K562 (cell line): ENCODE results near the gene TMC2. TPM values are rescaled to one million over a fixed set of nuclear protein-coding genes. Genes with fewer than 3 reads are reported as not detected.

Experiments used
- ATAC-seq: fragments of 200-7000 bp; cut with Tn5 transposase; 3 replicates; pipeline ENCODE4 v1.9.1; 2020; ENCODE audit warnings: moderate library complexity
- BruUV-seq: library from RNA; stranded (reverse); fragments of 400-500 nt; replicated peaks from 2 replicates; lab custom pipeline; 2021; lab: Mats Ljungman, UMichigan
- CTCF ChIA-PET: fragments of 300-600 bp; formaldehyde crosslinking; extraction: SDS; loops from one replicate; lab custom pipeline; 2021; ENCODE audit warnings: low intra/inter-chr PET ratio; lab: Yijun Ruan, JAX
- POLR2A ChIA-PET: fragments of 300-600, 350-650 bp; sonication (Branson Sonifier 250); formaldehyde crosslinking; extraction: SDS; loops from one replicate; lab custom pipeline; 2021; ENCODE audit warnings: antibody characterized with exemption, inconsistent platforms; lab: Yijun Ruan, JAX
- DNase-seq, 4 experiments: peaks; one replicate each; pipeline versions ENCODE4 v3.0.0 to v3.0.0-alpha.2; 2011 to 2018; ENCODE audit warnings: low spot score in 3 of 4, mixed read lengths in 3 of 4; ENCODE audit errors: extremely low read depth in 1 of 4
- FAIRE-seq: peaks from 2 replicates; lab custom pipeline; 2011; peaks lifted over from hg19 to GRCh38; lab: Jason Lieb, UNC
- H2AFZ ChIP-seq: 2 replicates; pipeline ENCODE4 v1.6.0; 2011; ENCODE audit warnings: low read depth, low read length, control low read depth, inconsistent platforms
- H3K27ac ChIP-seq: fragments of 200-600 bp; 3 replicates; pipeline ENCODE4 v1.8.0; 2011; ENCODE audit warnings: low read depth, mild to moderate bottlenecking, control low read depth, inconsistent platforms, low read length, moderate library complexity, mixed read lengths; ENCODE audit errors: extremely low read depth
- H3K27me3 ChIP-seq, 2 experiments: fragments of 300-600 bp in 1 of 2; 2 replicates in 1 of 2; 3 replicates in 1 of 2; pipeline versions ENCODE4 v1.6.0 to v1.8.0; 2011; ENCODE audit warnings: inconsistent platforms in 2 of 2, low read length in 2 of 2, mild to moderate bottlenecking in 1 of 2, mixed read lengths in 1 of 2, moderate library complexity in 1 of 2; ENCODE audit not compliant: control insufficient read depth in 2 of 2, insufficient read depth in 2 of 2
- H3K36me3 ChIP-seq: fragments of 300-600 bp; 3 replicates; pipeline ENCODE4 v1.8.0; 2011; ENCODE audit warnings: mild to moderate bottlenecking, low read length, inconsistent platforms; ENCODE audit not compliant: control insufficient read depth, insufficient read depth
- H3K4me1 ChIP-seq, 2 experiments: fragments of 200-600 bp in 1 of 2; replicated peaks in 1 of 2; 2 replicates in 1 of 2; 3 replicates in 1 of 2; pipeline versions ENCODE4 v1.5.1 to v1.8.0; 2011; ENCODE audit warnings: inconsistent platforms in 2 of 2, low read length in 2 of 2, mild to moderate bottlenecking in 1 of 2, mixed read lengths in 1 of 2, moderate library complexity in 1 of 2; ENCODE audit not compliant: control insufficient read depth in 2 of 2, insufficient read depth in 2 of 2
- H3K4me2 ChIP-seq: 2 replicates; pipeline ENCODE4 v1.6.1; 2011; ENCODE audit warnings: low read length, control low read depth, inconsistent platforms, mixed read lengths; ENCODE audit not compliant: insufficient read depth
- H3K4me3 ChIP-seq: fragments of 200-600 bp; sonication (generic), shearing (Covaris generic); 2 replicates; pipeline ENCODE4 v1.5.1; 2016; ENCODE audit warnings: control low read depth, inconsistent platforms
- H3K79me2 ChIP-seq: fragments of 200-600 bp; 3 replicates; pipeline ENCODE4 v1.8.0; 2011; ENCODE audit warnings: low read length, inconsistent platforms; ENCODE audit not compliant: control insufficient read depth, insufficient read depth
- H3K9ac ChIP-seq, 2 experiments: 2 replicates each; pipeline versions ENCODE4 v1.6.0 to v1.6.1; 2011; ENCODE audit warnings: low read depth in 2 of 2, low read length in 2 of 2, control low read depth in 1 of 2, inconsistent platforms in 1 of 2, mild to moderate bottlenecking in 1 of 2, mixed read lengths in 1 of 2; ENCODE audit not compliant: insufficient read depth in 1 of 2
- H3K9me1 ChIP-seq: one replicate; pipeline ENCODE4 v1.6.0; 2011; ENCODE audit warnings: inconsistent platforms, mild to moderate bottlenecking, low read length, moderate library complexity; ENCODE audit not compliant: control insufficient read depth, insufficient read depth
- H3K9me3 ChIP-seq: replicated peaks from 2 replicates; pipeline ENCODE4 v1.5.1; 2011; ENCODE audit warnings: low read depth, low read length, inconsistent platforms; ENCODE audit not compliant: control insufficient read depth, insufficient read depth
- H4K20me1 ChIP-seq: replicated peaks from 2 replicates; pipeline ENCODE4 v1.6.1; 2011; ENCODE audit warnings: low read length, inconsistent platforms, mixed read lengths; ENCODE audit not compliant: control insufficient read depth, insufficient read depth
- ELK3 ChIP-seq: fragments of 450-650 bp; formaldehyde crosslinking; IDR thresholded peaks from 2 replicates; pipeline ENCODE4 v1.4.0; 2020; ENCODE audit warnings: mild to moderate bottlenecking
- POLR2H ChIP-seq: IDR thresholded peaks from 2 replicates; pipeline ENCODE4 v1.6.1; 2016; ENCODE audit warnings: missing genetic modification characterization, low read depth, mild to moderate bottlenecking, control low read depth, missing compliant biosample characterization, moderate library complexity
- STAG1 ChIP-seq: sonication (generic); formaldehyde crosslinking; IDR thresholded peaks from 2 replicates; pipeline ENCODE4 v1.5.0; 2020; ENCODE audit warnings: missing genetic modification reagents, borderline replicate concordance
- ZNF407 ChIP-seq: fragments of 450-650 bp; IDR thresholded peaks from 2 replicates; pipeline ENCODE4 v1.6.1; 2016; ENCODE audit warnings: low read depth
- ZNF639 ChIP-seq, 2 experiments: fragments of 200-800 bp in 1 of 2; sonication (Bioruptor generic) in 1 of 2; sonication (generic) in 1 of 2; formaldehyde crosslinking in 1 of 2; IDR thresholded peaks in 1 of 2; conservative IDR thresholded peaks in 1 of 2; 2 replicates each; pipeline versions ENCODE4 v1.5.0 to v1.6.1; 2016 to 2020; ENCODE audit warnings: missing compliant biosample characterization in 1 of 2, missing genetic modification characterization in 1 of 2, missing genetic modification reagents in 1 of 2
- WGBS: fragments of 100-300 bp; shearing (Covaris generic); methylation state at CpG from one replicate; pipeline ENCODE4 v1.1.6; 2016; ENCODE audit warnings: low coverage, mixed read lengths; ENCODE audit not compliant: insufficient coverage; ENCODE audit errors: missing lambda C conversion rate; 5-methylcytosine and 5-hydroxymethylcytosine counted together
- in situ Hi-C: fragments of 300-500 bp; cut with MboI; formaldehyde crosslinking; loops from 4 replicates; pipeline ENCODE4 v1.15.0; 2018; ENCODE audit warnings: inconsistent platforms, mixed read lengths
- intact Hi-C: fragments of 100-400 bp; cut with micrococcal nuclease; formaldehyde crosslinking; loops from 2 replicates; pipeline ENCODE4 v1.14.2; 2022
- polyA plus RNA-seq, 8 experiments: library from polyadenylated mRNA; depleted of rRNA in 4 of 8; stranded (reverse) in 5 of 8; unstranded in 3 of 8; fragments of >200 nt; fragmentation: Nextera tagmentation in 2 of 8; fragmentation: Illumina TruSeq in 1 of 8; extraction: Ambion mirVana in 2 of 8; extraction: Trizol in 1 of 8; gene quantifications; 2 replicates each; pipeline versions ENCODE4 v1.2.1 to v1.2.3, GENCODE V29; 2011 to 2014; ENCODE audit warnings: inconsistent platforms in 1 of 8, missing spikeins in 1 of 8
- total RNA-seq, 7 experiments: library from RNA; depleted of rRNA in 6 of 7; stranded (reverse); fragments of >200 nt in 6 of 7; fragmentation: Illumina TruSeq in 2 of 7; extraction: Trizol in 2 of 7; gene quantifications; 2 replicates each; pipeline versions ENCODE4 v1.2.1 to v1.2.3, GENCODE V29; 2011 to 2021; ENCODE audit warnings: low replicate concordance in 1 of 7
- TF ChIP-seq, protein P1 (sequence below), 2 experiments: fragments of 150-350 bp in 1 of 2; IDR thresholded peaks; 2 replicates each; pipeline ENCODE4 v1.6.1; 2012 to 2016; ENCODE audit warnings: low read depth in 2 of 2, low read length in 2 of 2, mild to moderate bottlenecking in 1 of 2, moderate library complexity in 1 of 2

Gene TMC2
- total and polyA plus RNA-seq, 9 of the 15 experiments (the other 6 are each of a cell fraction or from before 2014, with no cell fraction given), result not detected

- H3K9me1 ChIP-seq, result no peaks in the 10 kb centered on the region
- H3K36me3 ChIP-seq, result no peaks in the 10 kb centered on the region
- H3K9ac ChIP-seq, result no peak overlapping the region
- H3K4me3 ChIP-seq, result no peak overlapping the region
- ChIA-PET POLR2A (interaction anchor here (0.6 kb wide), 1 partner anchor 720 kb away, joined by 3 read pairs; no protein-coding TSS in a partner anchor), CTCF (no interaction called here)
- H2AFZ ChIP-seq, result no peak overlapping the region
- no peaks in the 10 kb centered on the region for H3K4me1 ChIP-seq
- no peaks in the 10 kb centered on the region for H3K27me3 ChIP-seq
- H3K79me2 ChIP-seq, result no peaks in the 10 kb centered on the region
- in situ Hi-C loops, result no loop called here
- no peaks in the 10 kb centered on the region for H4K20me1 ChIP-seq
- no peaks in the 10 kb centered on the region for H3K9me3 ChIP-seq
- no TSS peak for BruUV-seq
- FAIRE-seq (no peak), ATAC-seq (no peak), DNase-seq (no peak)
- WGBS, result 0% methylated on average over 1 of the region's 1 CpG
- intact Hi-C loops, result no loop called here
- no peak overlapping the region for H3K27ac ChIP-seq
- no peak overlapping the region for H3K4me2 ChIP-seq
- TF ChIP-seq POLR2H (tag) (no peak), ZNF407 (no peak), STAG1 (CRISPR knock-in tag) (no peak), ELK3 (CRISPR knock-in tag) (no peak), ZNF639 (CRISPR knock-in tag; conservative IDR thresholded peaks at IDR 0.05 in 1 of 2, IDR thresholded peaks at IDR 0.05 in 1 of 2) (no peak)
- TF ChIP-seq, protein P1, sequence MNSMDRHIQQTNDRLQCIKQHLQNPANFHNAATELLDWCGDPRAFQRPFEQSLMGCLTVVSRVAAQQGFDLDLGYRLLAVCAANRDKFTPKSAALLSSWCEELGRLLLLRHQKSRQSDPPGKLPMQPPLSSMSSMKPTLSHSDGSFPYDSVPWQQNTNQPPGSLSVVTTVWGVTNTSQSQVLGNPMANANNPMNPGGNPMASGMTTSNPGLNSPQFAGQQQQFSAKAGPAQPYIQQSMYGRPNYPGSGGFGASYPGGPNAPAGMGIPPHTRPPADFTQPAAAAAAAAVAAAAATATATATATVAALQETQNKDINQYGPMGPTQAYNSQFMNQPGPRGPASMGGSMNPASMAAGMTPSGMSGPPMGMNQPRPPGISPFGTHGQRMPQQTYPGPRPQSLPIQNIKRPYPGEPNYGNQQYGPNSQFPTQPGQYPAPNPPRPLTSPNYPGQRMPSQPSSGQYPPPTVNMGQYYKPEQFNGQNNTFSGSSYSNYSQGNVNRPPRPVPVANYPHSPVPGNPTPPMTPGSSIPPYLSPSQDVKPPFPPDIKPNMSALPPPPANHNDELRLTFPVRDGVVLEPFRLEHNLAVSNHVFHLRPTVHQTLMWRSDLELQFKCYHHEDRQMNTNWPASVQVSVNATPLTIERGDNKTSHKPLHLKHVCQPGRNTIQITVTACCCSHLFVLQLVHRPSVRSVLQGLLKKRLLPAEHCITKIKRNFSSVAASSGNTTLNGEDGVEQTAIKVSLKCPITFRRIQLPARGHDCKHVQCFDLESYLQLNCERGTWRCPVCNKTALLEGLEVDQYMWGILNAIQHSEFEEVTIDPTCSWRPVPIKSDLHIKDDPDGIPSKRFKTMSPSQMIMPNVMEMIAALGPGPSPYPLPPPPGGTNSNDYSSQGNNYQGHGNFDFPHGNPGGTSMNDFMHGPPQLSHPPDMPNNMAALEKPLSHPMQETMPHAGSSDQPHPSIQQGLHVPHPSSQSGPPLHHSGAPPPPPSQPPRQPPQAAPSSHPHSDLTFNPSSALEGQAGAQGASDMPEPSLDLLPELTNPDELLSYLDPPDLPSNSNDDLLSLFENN (IDR thresholded peaks at IDR 0.05; ENCODE audit: low read depth in 2 of 2, low read length in 2 of 2), result no peak
Measured at GRCh38 chr20:2633381-2633780, 97.0 kb downstream of the TMC2 start.
